ENCODE measurements around the gene GSTO2. TPM values are rescaled to one million over a fixed set of nuclear protein-coding genes. Genes with fewer than 3 reads are reported as not detected.

The GSTO2 gene
- total and polyA plus RNA-seq, 2 of the 13 experiments (the other 11 are each of a cell fraction or from before 2014, with no cell fraction given) = 2.1 to 7.9 TPM

GRCh38 chr10:104254493-104255310, 14.3 kb upstream of the GSTO2 start, which contains the start of gene GSTO1 (continued):
- TF ChIP-seq FIP1L1 (IDR thresholded peaks at IDR 0.05; ENCODE audit: borderline replicate concordance, insufficient read depth, low read depth, low read length) = no peak
- no peak for TF ChIP-seq MLX (CRISPR knock-in tag; IDR thresholded peaks at IDR 0.05)
- TF ChIP-seq NR3C1 (CRISPR knock-in tag; IDR thresholded peaks at IDR 0.05) = no peak
- TF ChIP-seq KAT7 (CRISPR knock-in tag; IDR thresholded peaks at IDR 0.05; ENCODE audit: borderline replicate concordance) = no peak
- TF ChIP-seq CENPBD1 (CRISPR knock-in tag; IDR thresholded peaks at IDR 0.05; ENCODE audit: borderline replicate concordance, low read depth) = 0 out of 2 replicates have a peak, but pooled peaks have one; percentile 44
- 0 out of 2 replicates have a peak, but pooled peaks have one; percentile 21 for TF ChIP-seq IRF1 (CRISPR knock-in tag; IDR thresholded peaks at IDR 0.05; ENCODE audit: low read depth)
- 0 out of 2 replicates have a peak, but pooled peaks have one; percentile 3 for TF ChIP-seq ZBTB33 (CRISPR knock-in tag; IDR thresholded peaks at IDR 0.05)
- TF ChIP-seq EZH2 (conservative IDR thresholded peaks at IDR 0.05; ENCODE audit: low read depth, low read length) = no peak
- TF ChIP-seq SP140L (CRISPR knock-in tag; IDR thresholded peaks at IDR 0.05; ENCODE audit: borderline replicate concordance) = no peak
- no peak for TF ChIP-seq ZNF414 (CRISPR knock-in tag; IDR thresholded peaks at IDR 0.05)
- TF ChIP-seq REST (IDR thresholded peaks at IDR 0.05; ENCODE audit: borderline replicate concordance in 1 of 2, low read depth in 1 of 2, low read length in 2 of 2) = peak in 1 of 2 experiments; percentile 6; a peak in 2 of 4 replicates
- peak in 1 of 2 experiments; percentile 56; a peak in 1 of 4 replicates for TF ChIP-seq EP300 (IDR thresholded peaks at IDR 0.05; ENCODE audit: low read depth in 2 of 2, low read length in 2 of 2)
- TF ChIP-seq EP300 (CRISPR knock-in tag; IDR thresholded peaks at IDR 0.05; ENCODE audit: borderline replicate concordance) = no peak
- no peak for TF ChIP-seq ZC3H4 (CRISPR knock-in tag; IDR thresholded peaks at IDR 0.05; ENCODE audit: borderline replicate concordance)
- no peak for TF ChIP-seq ZNF235 (CRISPR knock-in tag; IDR thresholded peaks at IDR 0.05; ENCODE audit: borderline replicate concordance)
- peak; percentile 24; the same call in 1 of the 2 replicates for TF ChIP-seq ZNF768 (CRISPR knock-in tag; IDR thresholded peaks at IDR 0.05)
- TF ChIP-seq DBP (CRISPR knock-in tag; IDR thresholded peaks at IDR 0.05; ENCODE audit: not compliant biosample characterization) = no peak
- no peak for TF ChIP-seq ZNF251 (CRISPR knock-in tag; IDR thresholded peaks at IDR 0.05)

All from HepG2 (cell line).